ENCODE data around the gene EPB41L3.
"Not testable (repeated sequence)": the region's sequence is repeated elsewhere in the genome, so short reads cannot be mapped to it uniquely, and the experiment has no call there.

EPB41L3 gene

GRCh38 chr18:5543773-5544389, at the start of gene EPB41L3:
Gene EPB41L3, minus strand, starts transcription at chr18:5543997. Its CDS starts 54,814 bp downstream, at chr18:5489183.
- TF ChIP-seq POLR2A (IDR thresholded peaks at IDR 0.05; ENCODE audit: low read length) (no peak), GATA1 (IDR thresholded peaks at IDR 0.05; ENCODE audit: low read depth, low read length) (no peak)
- no peak for DNase-seq

GRCh38 chr18:5588529-5588928, 44.7 kb upstream of the EPB41L3 start:
- TF ChIP-seq GATA1 (IDR thresholded peaks at IDR 0.05; ENCODE audit: low read depth, low read length) (no peak), POLR2A (IDR thresholded peaks at IDR 0.05; ENCODE audit: low read length) (no peak)
- DNase-seq: no peak

- no peak for DNase-seq
- TF ChIP-seq POLR2A (IDR thresholded peaks at IDR 0.05; ENCODE audit: low read length) (no peak), GATA1 (IDR thresholded peaks at IDR 0.05; ENCODE audit: low read depth, low read length) (no peak)
Measured at GRCh38 chr18:5585653-5586052, 41.9 kb upstream of the EPB41L3 start.

DNA sequence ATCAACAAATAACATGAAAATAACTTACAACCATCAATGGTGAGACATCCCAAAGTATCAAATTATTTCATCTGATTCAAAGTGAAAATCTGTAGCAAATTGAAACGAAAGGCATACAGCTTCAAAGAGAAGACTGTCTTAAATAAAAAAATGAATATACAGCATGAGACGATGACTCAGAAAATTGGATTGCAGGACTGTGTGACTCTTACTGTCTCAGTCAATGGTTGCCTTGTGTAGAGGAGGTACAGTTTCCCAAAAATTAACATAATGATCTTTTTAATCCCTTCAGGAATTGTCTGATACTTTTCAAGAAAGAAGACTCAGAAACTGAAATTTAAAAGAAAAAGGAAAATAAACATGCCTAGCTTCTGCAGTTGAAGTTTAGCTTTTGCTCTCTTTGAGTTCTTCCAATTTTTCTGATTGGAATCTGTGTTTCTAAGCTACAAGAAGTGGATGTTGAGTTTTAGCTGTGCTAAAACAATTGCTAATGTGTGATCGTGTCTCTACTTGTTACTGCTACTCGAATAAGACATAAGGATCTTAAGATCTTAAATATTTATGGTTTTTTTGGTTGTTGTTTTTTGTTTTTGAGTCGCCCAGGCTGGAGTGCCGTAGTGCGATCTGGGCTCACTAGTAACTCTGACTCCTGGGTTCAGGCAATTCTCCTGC, 41.1 kb upstream of the EPB41L3 start:
- DNase-seq: no peak

DNA sequence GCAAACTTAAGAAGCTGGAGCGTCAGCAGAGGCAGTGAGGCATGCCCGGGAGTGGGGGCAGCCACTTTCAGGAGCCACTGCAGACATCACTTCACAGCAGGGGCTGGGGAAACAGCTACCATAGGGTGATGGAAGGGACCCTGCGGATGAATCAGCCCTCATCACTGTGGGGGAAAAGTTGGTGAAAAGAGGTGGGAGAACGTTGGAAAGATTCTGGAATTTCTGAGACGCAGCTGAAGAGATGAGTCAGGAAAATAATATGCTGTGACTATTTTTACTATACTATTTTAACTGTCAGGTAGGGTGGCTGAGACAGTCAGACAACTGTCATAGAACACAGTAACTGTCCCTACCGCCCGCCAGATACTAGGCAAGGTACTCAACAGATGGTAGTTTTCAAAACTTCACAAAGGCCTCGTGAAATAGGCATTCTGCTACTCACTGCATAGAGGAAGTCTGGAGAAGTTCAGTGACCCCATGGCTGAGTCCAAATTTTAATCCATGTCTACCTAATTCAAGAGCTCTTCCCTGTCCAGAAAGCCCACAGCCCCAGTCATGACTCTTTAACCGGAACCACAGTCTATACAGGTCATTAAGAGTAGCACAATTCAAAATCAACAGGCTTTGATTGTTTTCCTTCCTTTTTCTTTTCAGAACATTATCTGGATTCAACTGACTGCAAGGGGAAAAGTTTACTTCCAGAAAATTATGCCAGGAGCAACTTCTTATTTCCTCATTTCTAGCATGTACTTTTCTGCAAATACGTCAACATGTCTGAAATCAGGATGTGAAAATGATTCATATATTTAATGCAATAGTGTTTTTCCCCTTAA, 39.3 kb upstream of the EPB41L3 start:
- TF ChIP-seq GATA1 (IDR thresholded peaks at IDR 0.05; ENCODE audit: low read depth, low read length) (no peak), POLR2A (IDR thresholded peaks at IDR 0.05; ENCODE audit: low read length) (no peak)
- DNase-seq: no peak

More for the DNA sequence above, 41.1 kb upstream of the EPB41L3 start:
- TF ChIP-seq GATA1 (IDR thresholded peaks at IDR 0.05; ENCODE audit: low read depth, low read length) (no peak), POLR2A (IDR thresholded peaks at IDR 0.05; ENCODE audit: low read length) (no peak)

DNA sequence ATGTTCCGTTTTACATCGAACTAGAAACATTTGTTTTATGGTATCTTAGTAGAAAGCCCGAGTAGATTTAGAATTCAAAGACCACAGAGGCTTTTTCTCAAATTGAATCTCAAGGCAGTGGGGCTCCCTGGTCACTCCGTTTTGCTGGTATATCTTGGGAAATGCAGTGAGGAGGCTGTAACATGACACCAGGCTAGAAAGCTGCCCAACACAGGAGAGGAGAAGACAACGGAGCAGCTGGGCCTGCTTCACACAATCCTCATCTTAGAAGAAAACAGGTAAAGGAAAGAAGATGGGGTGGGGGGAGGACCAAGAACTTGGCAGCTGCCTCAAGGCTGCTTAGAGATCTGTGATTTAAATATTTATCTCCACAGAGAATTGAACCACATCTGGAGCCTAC, 38.3 kb upstream of the EPB41L3 start:
- TF ChIP-seq GATA1 (IDR thresholded peaks at IDR 0.05; ENCODE audit: low read depth, low read length) (no peak), POLR2A (IDR thresholded peaks at IDR 0.05; ENCODE audit: low read length) (no peak)
- DNase-seq: no peak

DNA sequence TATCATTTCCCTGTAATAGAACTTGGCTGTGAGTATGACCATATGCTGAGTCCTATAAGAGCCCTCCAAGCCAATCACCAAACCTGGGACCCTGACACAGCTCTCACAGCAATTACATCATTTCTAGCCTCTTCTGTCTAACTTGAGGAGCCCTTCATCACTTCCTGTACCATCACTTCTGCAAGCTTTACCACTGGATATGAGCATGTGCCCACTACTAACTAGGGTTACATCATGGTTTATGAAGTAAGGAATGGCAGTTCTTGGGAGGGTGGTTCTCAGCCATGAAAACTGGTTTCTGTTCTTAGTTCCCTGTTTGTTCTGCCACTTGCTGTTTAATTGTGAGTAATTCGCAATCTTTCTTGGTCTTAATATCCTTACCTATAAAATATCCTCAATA, 31.0 kb upstream of the EPB41L3 start:
- TF ChIP-seq GATA1 (IDR thresholded peaks at IDR 0.05; ENCODE audit: low read depth, low read length) (no peak), POLR2A (IDR thresholded peaks at IDR 0.05; ENCODE audit: low read length) (no peak)
- DNase-seq: no peak

DNA sequence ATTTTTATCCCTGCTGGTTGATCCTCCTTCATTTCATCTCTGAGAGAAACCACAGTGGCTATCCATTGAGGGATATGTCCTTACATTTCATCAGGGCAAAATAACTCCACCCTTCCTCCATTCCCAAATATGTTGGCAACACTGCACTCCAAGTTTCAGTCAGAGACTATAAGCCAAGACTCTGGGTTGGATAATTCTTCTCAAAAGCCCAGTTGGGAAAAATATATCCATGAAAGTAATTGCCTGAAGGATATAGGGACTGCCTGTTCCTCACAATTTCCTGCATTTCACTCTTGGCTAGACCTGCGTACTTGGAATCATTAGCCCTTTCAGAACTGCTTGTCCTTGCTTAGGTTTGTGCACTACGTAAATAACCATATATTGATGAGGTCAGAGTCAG, 27.9 kb upstream of the EPB41L3 start:
- no peak for DNase-seq

GRCh38 chr18:5570613-5571012, 26.8 kb upstream of the EPB41L3 start:
- not testable (repeated sequence) for DNase-seq

More for the DNA sequence above, 27.9 kb upstream of the EPB41L3 start:
- TF ChIP-seq GATA1 (IDR thresholded peaks at IDR 0.05; ENCODE audit: low read depth, low read length): no peak
- TF ChIP-seq POLR2A (IDR thresholded peaks at IDR 0.05; ENCODE audit: low read length): no peak

- DNase-seq: no peak
- TF ChIP-seq POLR2A (IDR thresholded peaks at IDR 0.05; ENCODE audit: low read length) (no peak), GATA1 (IDR thresholded peaks at IDR 0.05; ENCODE audit: low read depth, low read length) (no peak)
Measured at GRCh38 chr18:5568416-5568815, 24.6 kb upstream of the EPB41L3 start.

- DNase-seq: no peak
- no peak for TF ChIP-seq POLR2A (IDR thresholded peaks at IDR 0.05; ENCODE audit: low read length)
- TF ChIP-seq GATA1 (IDR thresholded peaks at IDR 0.05; ENCODE audit: low read depth, low read length): no peak
Measured at GRCh38 chr18:5558851-5559250, 15.1 kb upstream of the EPB41L3 start.

DNA sequence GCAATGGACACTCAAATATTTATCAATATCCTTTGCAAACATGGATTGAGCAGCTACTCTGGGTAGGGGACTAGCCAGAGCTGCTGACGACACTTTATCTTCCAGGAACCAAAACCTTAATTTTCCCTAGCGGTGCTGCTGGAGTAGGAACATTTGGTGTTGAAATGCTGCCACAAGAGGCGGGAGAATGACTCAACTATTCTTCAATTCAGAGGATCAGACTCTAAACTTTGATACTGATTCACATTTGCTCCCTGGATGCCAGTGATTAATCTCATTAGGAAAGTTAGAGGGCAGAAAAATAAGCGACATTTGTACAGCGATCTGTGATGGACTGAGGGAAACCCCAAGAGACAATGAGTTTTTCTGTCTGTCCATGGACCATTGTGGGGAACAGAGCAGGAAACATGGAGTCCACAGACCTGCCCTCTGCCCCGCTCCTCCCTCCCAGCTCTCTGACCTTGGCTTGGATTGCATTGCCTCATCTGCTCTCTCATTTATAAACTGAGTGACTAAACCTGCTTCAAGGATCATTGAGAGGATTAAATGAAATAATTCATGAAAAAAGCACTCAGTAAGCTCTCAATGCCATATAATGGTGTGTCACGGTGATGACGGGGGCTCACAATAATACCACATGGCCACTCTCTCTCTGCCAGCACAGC, 12.6 kb upstream of the EPB41L3 start:
- TF ChIP-seq GATA1 (IDR thresholded peaks at IDR 0.05; ENCODE audit: low read depth, low read length) (no peak), POLR2A (IDR thresholded peaks at IDR 0.05; ENCODE audit: low read length) (no peak)
- no peak for DNase-seq

DNA sequence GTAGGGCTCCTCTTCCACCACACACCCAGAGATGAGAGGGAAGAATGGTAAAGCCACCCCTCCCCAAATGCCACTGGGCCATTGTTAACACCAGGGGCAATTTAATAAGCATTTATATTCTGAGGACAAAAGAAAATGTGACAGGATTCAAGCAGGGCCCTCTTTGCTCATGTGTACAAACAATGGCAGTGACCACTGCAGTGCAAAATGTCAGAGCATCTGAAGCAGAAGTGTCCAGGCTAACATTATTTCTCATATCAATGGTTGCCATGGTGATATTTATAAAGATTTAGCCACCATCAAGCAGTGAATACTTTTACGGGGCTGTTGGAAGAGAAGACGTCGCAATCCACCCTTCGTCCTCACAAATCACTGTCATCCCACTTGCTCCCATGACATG, 10.8 kb upstream of the EPB41L3 start:
- TF ChIP-seq POLR2A (IDR thresholded peaks at IDR 0.05; ENCODE audit: low read length) (no peak), GATA1 (IDR thresholded peaks at IDR 0.05; ENCODE audit: low read depth, low read length) (no peak)
- no peak for DNase-seq

DNA sequence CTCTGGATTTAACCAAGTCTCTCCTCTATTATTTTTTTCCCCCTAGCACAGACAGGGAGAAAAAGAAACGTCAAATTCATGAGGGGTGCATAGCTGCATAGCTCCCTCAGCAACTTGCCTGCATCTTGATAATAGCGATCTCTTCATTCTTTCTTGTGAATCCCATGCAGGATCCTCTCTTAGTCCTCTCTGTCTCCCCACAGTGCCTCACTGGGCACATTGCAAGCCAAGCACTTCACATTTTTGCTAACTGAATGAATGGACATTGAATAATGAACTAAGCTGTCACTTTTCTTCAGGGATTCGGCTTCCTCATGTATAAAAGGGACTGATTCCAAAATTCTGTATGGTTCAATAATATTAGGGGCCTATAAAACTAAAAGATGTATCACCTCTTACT, 2.9 kb upstream of the EPB41L3 start:
- TF ChIP-seq GATA1 (IDR thresholded peaks at IDR 0.05; ENCODE audit: low read depth, low read length) (no peak), POLR2A (IDR thresholded peaks at IDR 0.05; ENCODE audit: low read length) (no peak)
- DNase-seq: no peak
